ENCODE results near the gene CCSER1.
"Not testable (repeated sequence)": the region's sequence is repeated elsewhere in the genome, so short reads cannot be mapped to it uniquely, and the experiment has no call there.

CCSER1 gene

GRCh38 chr4:90456891-90457290, 329.7 kb downstream of the CCSER1 start:
- DNase-seq, result no peak

- no peak for DNase-seq
These were observed 330.6 kb downstream of the CCSER1 start for GRCh38 chr4:90457817-90458216.

GRCh38 chr4:90458576-90458975, 331.4 kb downstream of the CCSER1 start:
- DNase-seq, result no peak

- no peak for DNase-seq
These were observed 347.3 kb downstream of the CCSER1 start for GRCh38 chr4:90474484-90474883.

- DNase-seq, result no peak
These were observed 348.8 kb downstream of the CCSER1 start for GRCh38 chr4:90476019-90476418.

- no peak for DNase-seq
These were observed 349.4 kb downstream of the CCSER1 start for GRCh38 chr4:90476586-90476985.

- DNase-seq, result not testable (repeated sequence)
These were observed 357.7 kb downstream of the CCSER1 start for GRCh38 chr4:90484894-90485293.

- DNase-seq, result no peak
These were observed 359.2 kb downstream of the CCSER1 start for GRCh38 chr4:90486346-90486745.

- DNase-seq, result peak; percentile 14
These were observed 368.0 kb downstream of the CCSER1 start for GRCh38 chr4:90495211-90495610.

GRCh38 chr4:90495936-90496335, 368.7 kb downstream of the CCSER1 start:
- DNase-seq, result no peak

GRCh38 chr4:90498175-90498574, 371.0 kb downstream of the CCSER1 start:
- no peak for DNase-seq

- no peak for DNase-seq
These were observed 376.5 kb downstream of the CCSER1 start for GRCh38 chr4:90503677-90504076.

- DNase-seq, result no peak
These were observed 388.0 kb downstream of the CCSER1 start for GRCh38 chr4:90515191-90515590.

GRCh38 chr4:90528551-90528950, 401.4 kb downstream of the CCSER1 start:
- DNase-seq, result no peak

GRCh38 chr4:90536408-90536807, 409.2 kb downstream of the CCSER1 start:
- peak; percentile 8 for DNase-seq

GRCh38 chr4:90537491-90537890, 410.3 kb downstream of the CCSER1 start:
- no peak for DNase-seq

- no peak for DNase-seq
These were observed 413.3 kb downstream of the CCSER1 start for GRCh38 chr4:90540536-90540935.

GRCh38 chr4:90542216-90542615, 415.0 kb downstream of the CCSER1 start:
- DNase-seq, result no peak

- no peak for DNase-seq
These were observed 416.4 kb downstream of the CCSER1 start for GRCh38 chr4:90543419-90544170.

GRCh38 chr4:90544532-90545045, 417.4 kb downstream of the CCSER1 start:
- no peak for DNase-seq

GRCh38 chr4:90545380-90545779, 418.2 kb downstream of the CCSER1 start:
- DNase-seq, result no peak

GRCh38 chr4:90546114-90546513, 418.9 kb downstream of the CCSER1 start:
- no peak for DNase-seq

GRCh38 chr4:90570615-90571014, 443.4 kb downstream of the CCSER1 start:
- no peak for DNase-seq

GRCh38 chr4:90572996-90573395, 445.8 kb downstream of the CCSER1 start:
- no peak for DNase-seq

GRCh38 chr4:90575371-90575770, 448.2 kb downstream of the CCSER1 start:
- DNase-seq, result no peak
